HG03565 (cell line): Measurements from ENCODE around the gene ID2.

ENCODE experiments used
- ATAC-seq: cut with Tn5 transposase; IDR thresholded peaks from one replicate; pipeline ENCODE4 v1.9.1; 2021; ENCODE audit warnings: mild to moderate bottlenecking, moderate library complexity; ENCODE audit not compliant: unreplicated experiment

ID2 gene

GRCh38 chr2:8666581-8666980, 15.3 kb upstream of the ID2 start:
- no peak for ATAC-seq

GRCh38 chr2:8667896-8668512, 13.9 kb upstream of the ID2 start:
- ATAC-seq: no peak

- ATAC-seq: no peak
Measured at GRCh38 chr2:8669157-8669817, 12.6 kb upstream of the ID2 start.

GRCh38 chr2:8670580-8670979, 11.3 kb upstream of the ID2 start:
- ATAC-seq: no peak

GRCh38 chr2:8671176-8671575, 10.7 kb upstream of the ID2 start:
- no peak for ATAC-seq

- no peak for ATAC-seq
Measured at GRCh38 chr2:8671802-8672201, 10.1 kb upstream of the ID2 start.

GRCh38 chr2:8672940-8673339, 8.9 kb upstream of the ID2 start:
- ATAC-seq: no peak

GRCh38 chr2:8673381-8673780, 8.5 kb upstream of the ID2 start:
- ATAC-seq: no peak

GRCh38 chr2:8674420-8675009, 7.3 kb upstream of the ID2 start:
- no peak for ATAC-seq

GRCh38 chr2:8675543-8675942, 6.3 kb upstream of the ID2 start:
- ATAC-seq: no peak

GRCh38 chr2:8676191-8676920, 5.5 kb upstream of the ID2 start:
- ATAC-seq: no peak

- ATAC-seq: no peak
Measured at GRCh38 chr2:8676921-8677645, 4.8 kb upstream of the ID2 start.

GRCh38 chr2:8677646-8678592, 3.9 kb upstream of the ID2 start:
- no peak for ATAC-seq

- ATAC-seq: peak; percentile 58
Measured at GRCh38 chr2:8678731-8679566, 2.9 kb upstream of the ID2 start.

- ATAC-seq: no peak
Measured at GRCh38 chr2:8679567-8679826, 2.4 kb upstream of the ID2 start.

- no peak for ATAC-seq
Measured at GRCh38 chr2:8679827-8680731, 1.8 kb upstream of the ID2 start.

GRCh38 chr2:8680822-8681760, 765 bp upstream of the ID2 start:
- ATAC-seq: no peak
